Forelimb muscle (tissue), 1 donor: ENCODE measurements around the gene OTOG. TPM values are rescaled to one million over a fixed set of nuclear protein-coding genes. Genes with fewer than 3 reads are reported as not detected.

ENCODE experiments used
- DNase-seq: peaks from one replicate; pipeline ENCODE4 v3.0.0-alpha.2; 2013; ENCODE audit warnings: low read depth
- polyA plus RNA-seq: library from polyadenylated mRNA; unstranded; fragments of 120-200 nt; gene quantifications from one replicate; pipeline ENCODE4 v1.2.1, GENCODE V29; 2013; ENCODE audit not compliant: insufficient read length

Gene OTOG
- polyA plus RNA-seq, 1 donor: 0.04 TPM

DNA sequence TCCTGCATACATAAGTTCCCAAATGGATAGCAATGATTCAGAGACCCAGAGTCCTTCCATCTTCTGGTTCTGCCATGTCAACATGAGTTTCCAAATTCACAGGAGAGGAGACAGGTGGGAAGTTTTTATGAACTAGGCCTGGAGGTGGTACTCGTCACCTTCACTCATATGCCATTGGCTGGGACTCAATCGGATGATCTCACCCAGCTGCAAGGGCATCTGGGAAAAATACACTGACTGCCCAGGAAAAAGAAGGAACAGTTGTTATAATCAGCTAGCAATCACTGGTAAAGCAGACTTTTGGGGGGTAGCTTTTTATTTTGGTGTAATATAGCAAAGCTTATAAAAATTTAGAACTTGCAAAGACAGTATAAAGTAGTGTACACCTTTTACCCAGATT lies 83.9 kb downstream of the OTOG start:
- DNase-seq: no peak

GRCh38 chr11:17631702-17632365 lies 84.8 kb downstream of the OTOG start:
- DNase-seq: no peak

- DNase-seq: no peak
Measured at GRCh38 chr11:17633279-17633986, 86.4 kb downstream of the OTOG start.

DNA sequence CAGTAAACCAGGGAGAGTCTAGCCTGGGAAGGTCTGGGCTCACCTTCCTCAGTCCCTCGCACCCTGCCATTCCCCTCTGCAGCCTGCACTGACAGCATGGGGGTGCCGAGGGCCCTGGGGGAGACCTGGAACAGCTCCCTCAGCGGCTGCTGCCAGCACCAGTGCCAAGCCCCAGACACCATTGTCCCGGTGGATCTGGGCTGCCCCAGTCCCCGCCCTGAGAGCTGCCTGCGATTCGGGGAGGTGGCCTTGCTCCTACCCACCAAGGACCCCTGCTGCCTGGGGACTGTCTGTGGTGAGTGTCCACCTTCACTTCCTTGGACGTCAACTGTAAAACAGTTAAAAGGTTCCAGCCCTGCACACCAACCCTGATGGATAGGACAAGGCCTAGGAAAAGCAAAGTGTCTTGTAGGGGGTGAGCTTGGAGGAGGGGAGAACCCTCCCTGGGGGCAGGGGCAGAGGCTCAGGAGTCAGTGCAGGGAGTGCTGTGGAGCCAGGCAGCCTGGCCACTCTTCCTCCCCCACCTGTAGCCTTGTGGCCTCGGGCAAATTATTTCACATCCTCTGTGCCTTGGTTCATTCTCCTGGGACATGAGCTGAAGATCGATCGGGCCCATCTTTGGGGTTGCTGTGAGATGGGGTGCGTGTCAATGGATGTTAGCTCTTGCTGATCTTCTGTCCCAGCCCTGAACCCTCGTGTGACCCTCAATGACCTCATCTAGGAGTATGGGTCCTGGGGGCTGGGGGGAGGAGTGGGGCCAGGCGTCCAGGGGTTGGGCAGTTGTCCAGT lies 87.1 kb downstream of the OTOG start:
- DNase-seq: no peak

DNA sequence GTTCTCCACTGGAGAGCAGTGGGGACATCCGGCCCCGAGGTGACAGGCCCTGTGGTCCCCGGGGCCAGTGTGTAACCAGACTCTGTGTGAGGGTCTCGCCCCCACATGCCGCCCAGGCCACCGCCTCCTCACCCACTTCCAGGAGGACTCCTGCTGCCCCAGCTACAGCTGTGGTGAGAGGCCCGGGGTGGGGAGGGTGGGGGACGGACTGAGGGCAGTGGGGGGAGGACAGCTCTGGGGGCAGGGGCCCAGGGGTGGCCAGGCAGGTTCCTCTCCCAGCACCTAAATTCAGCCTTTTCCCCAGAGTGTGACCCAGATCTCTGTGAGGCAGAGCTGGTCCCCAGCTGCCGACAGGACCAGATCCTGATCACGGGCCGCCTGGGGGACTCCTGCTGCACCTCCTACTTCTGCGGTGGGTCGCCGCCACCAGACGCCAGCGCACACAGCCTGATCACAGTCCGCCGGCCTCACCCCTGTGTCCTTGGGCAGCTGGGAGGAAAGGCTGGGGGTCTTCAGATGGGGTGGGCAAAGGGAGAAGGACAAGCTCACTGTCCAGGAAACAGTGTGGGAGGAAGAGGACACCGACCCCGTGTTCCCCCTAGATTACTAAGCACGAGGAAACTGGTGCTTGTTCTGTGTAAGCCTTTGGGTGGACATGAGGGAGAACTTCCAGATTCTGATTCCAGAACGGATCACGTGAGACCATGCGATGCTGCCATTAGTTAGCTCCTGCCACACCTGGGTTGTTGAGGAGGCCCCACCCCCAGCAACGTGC lies 87.9 kb downstream of the OTOG start:
- DNase-seq: no peak

- no peak for DNase-seq
Measured at GRCh38 chr11:17635551-17635938, 88.5 kb downstream of the OTOG start.

DNA sequence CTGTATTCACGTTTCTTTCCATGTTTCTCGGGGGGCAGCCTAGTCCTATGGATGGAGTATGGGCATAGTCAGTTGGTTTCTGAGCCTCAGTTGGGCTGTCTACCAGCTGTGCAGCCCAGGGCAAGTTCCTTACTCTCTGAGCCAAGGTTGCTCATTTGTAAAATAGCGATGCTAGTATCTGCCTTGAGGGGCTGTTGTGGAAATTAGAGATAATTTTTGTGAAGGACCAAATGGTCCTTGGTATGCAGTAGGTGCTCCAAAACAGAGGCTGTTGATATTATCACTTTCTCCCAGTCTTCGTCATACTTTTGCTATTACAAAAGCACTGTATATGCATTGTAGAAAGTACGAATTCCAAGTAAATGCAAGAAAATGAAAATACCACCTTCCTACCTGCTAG lies 89.7 kb downstream of the OTOG start:
- DNase-seq: no peak

DNA sequence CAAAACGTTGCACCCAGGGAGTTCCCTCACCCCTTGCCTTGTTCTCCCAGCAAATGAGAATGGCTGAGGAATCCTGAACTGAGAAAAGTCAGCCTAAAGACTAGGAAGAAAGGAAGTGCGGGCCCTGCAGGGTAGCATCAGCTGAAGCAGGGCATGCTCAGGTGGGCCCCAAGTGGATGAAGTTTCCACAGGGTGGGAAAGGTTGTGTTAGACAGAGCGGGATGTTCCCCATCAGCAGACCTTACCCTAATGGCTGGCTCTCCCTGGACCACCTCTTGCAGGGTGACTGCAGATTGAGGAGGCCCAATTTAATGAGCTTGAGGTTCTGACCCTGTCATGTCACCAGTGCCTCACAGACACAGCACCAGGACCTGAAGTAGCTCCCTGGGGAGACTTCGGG lies 90.8 kb downstream of the OTOG start:
- no peak for DNase-seq

DNA sequence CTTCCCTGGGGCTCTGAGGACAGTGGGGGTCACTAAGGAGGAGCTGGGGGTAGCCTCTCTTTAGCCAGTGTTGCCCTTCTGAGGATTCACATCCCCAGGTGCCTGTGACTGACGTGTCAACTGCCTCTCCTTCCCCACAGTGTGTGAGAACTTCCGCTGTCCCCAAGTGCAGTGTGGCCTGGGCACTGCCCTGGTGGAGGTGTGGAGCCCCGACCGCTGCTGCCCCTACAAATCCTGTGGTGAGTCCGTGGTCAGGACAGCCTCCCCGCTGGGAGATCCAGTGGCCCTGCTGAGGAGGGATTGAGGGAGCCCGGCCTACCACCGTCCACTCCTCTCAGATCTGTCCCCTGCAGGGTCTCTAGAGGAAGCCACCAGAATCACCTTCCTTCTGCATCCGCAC lies 91.3 kb downstream of the OTOG start:
- DNase-seq: no peak

DNA sequence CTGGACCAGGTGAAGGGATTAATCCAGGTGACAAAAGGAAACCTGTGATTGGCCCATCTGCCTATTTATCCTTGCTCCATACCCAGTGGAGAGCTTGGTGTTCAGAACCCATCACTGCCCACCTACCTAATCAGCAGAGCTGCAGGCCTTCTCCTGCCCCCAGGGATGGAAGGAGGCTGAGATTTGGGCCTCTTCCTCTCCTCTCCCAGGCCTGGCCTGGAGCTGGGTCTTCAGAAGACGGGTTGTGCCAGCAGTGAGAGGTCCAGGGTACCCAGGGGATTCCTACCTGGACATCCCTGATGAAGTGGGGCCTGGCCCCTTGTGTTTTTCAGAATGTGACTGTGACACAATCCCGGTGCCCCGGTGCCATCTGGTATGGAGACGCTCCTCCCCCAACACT lies 92.0 kb downstream of the OTOG start:
- no peak for DNase-seq

DNA sequence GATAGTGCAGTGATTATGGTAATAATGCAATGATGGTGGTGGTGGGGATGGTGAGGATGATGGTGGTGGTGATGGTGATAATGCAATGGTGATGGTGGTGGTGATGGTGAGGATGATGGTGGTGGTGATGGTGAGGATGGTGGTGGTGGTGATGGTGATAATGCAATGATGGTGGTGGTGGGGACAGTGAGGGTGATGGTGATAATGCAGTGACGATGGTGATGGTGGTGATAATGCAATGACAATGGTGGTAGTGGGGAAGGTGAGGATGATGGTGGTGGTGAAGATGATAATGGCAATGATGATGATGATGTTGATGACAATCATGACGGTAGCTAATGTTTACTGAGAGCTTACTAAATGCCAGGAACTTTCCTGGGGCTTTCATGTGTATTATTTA lies 92.7 kb downstream of the OTOG start:
- no peak for DNase-seq

GRCh38 chr11:17640493-17641164 lies 93.6 kb downstream of the OTOG start:
- no peak for DNase-seq

- no peak for DNase-seq
Measured at GRCh38 chr11:17641792-17642350, 94.8 kb downstream of the OTOG start.

- DNase-seq: no peak
Measured at GRCh38 chr11:17642370-17642769, 95.3 kb downstream of the OTOG start.

DNA sequence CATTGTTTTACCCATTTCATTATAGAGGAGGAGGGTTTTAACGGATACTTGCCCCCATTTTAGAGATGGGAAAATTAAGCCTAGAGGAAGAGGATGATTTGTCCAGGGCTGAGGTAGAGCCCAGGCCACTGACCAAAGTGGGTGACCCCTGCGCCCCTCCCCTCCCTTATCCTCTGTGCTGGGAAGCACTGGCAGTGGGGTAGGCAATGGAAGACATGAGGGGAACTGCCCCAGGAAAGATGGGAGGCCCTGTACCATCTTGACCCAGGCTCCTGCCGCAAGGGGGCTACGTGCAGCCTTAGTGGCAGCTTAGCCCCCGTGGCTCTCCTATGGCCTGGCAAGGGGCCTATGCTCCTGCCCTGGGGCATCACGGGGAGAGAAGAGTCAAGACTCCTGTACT lies 95.9 kb downstream of the OTOG start:
- no peak for DNase-seq

- DNase-seq: no peak
Measured at GRCh38 chr11:17643506-17644405, 96.7 kb downstream of the OTOG start.

- DNase-seq: no peak
Measured at GRCh38 chr11:17645190-17645970, 98.3 kb downstream of the OTOG start.

GRCh38 chr11:17646451-17647145 lies 99.5 kb downstream of the OTOG start:
- no peak for DNase-seq

- no peak for DNase-seq
Measured at GRCh38 chr11:17648528-17648927, 101.5 kb downstream of the OTOG start.
